NT2/D1 (cell line): ENCODE data around the gene EAF1.
"Not testable (repeated sequence)": the region's sequence is repeated elsewhere in the genome, so short reads cannot be mapped to it uniquely, and the experiment has no call there.

ENCODE experiments used
- DNase-seq: peaks from one replicate; pipeline ENCODE4 v3.0.0-alpha.2; 2011; ENCODE audit warnings: low read depth, low spot score
- H3K27me3 ChIP-seq: 2 replicates; pipeline ENCODE4 v1.6.0; 2011; ENCODE audit warnings: mild to moderate bottlenecking; ENCODE audit not compliant: insufficient read length, insufficient read depth
- H3K36me3 ChIP-seq: 2 replicates; pipeline ENCODE4 v1.6.1; 2011; ENCODE audit warnings: mild to moderate bottlenecking, low read length, mixed read lengths; ENCODE audit not compliant: insufficient read depth, insufficient read length
- H3K4me1 ChIP-seq: 2 replicates; pipeline ENCODE4 v1.5.1; 2011; ENCODE audit not compliant: insufficient read depth, insufficient read length
- H3K4me3 ChIP-seq: 2 replicates; pipeline ENCODE4 v1.5.1; 2011; ENCODE audit warnings: low read depth; ENCODE audit not compliant: insufficient read length
- H3K9ac ChIP-seq: 2 replicates; pipeline ENCODE4 v1.6.0; 2011; ENCODE audit warnings: low read depth; ENCODE audit not compliant: insufficient read length
- H3K9me3 ChIP-seq: 2 replicates; pipeline ENCODE4 v1.5.1; 2011; ENCODE audit warnings: mild to moderate bottlenecking, low read length; ENCODE audit not compliant: insufficient read depth
- SUZ12 ChIP-seq: IDR thresholded peaks from 2 replicates; pipeline ENCODE4 v1.6.1; 2011; ENCODE audit not compliant: insufficient read length, insufficient read depth; ENCODE audit errors: extremely low read depth
- YY1 ChIP-seq: IDR thresholded peaks from 2 replicates; pipeline ENCODE4 v1.6.1; 2011; ENCODE audit not compliant: insufficient read length, insufficient read depth
- ZNF274 ChIP-seq: IDR thresholded peaks from 2 replicates; pipeline ENCODE4 v1.6.1; 2011; ENCODE audit warnings: mild to moderate bottlenecking, low read depth, low read length

EAF1 gene

DNA sequence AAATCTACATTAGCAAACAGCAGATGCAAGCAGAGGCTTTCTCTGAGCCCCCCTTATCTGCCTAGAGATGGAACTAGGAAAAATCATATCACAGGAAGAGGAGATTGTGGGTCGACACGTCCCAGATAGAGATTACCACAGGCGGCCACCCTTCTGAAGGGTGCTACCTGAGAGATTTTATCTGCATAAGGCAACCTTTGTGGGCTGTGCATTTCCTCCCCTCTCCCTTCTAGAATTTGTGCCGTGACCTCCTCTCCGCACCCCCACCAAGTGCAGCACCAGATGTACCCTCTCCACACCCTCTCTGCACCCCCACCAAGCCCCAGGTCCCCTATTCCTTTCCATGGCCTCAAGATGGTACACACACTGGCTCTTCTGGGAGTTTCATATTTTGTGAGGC, 27.4 kb upstream of the EAF1 start:
- no peak for TF ChIP-seq YY1
- no peak for TF ChIP-seq SUZ12
- no peak for TF ChIP-seq ZNF274
- H3K27me3 ChIP-seq: no peaks in the 10 kb centered on the region

DNA sequence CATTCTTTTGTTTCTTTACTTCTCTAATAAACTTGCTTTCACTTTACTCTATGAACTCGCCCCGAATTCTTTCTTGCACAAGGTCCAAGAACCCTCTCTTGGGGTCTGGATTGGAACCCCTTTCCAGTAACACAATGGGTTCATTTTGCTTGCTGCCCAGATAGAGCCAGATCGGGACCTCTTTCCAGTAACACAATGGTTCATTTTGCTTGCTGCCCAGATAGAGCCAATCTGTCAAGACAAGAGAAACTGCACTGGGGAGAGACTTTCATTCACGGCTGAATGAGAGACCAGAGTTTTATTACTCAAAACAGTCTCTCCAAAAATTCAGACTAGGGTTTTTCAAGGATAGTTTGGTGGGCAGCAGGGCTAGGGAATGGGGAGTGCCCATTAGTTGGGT, 25.5 kb upstream of the EAF1 start:
- H3K9ac ChIP-seq: no peak overlapping the region
- H3K9me3 ChIP-seq: peaks cover 18% of the 10 kb centered on the region; the same call in 1 of the 2 replicates
- H3K27me3 ChIP-seq: no peaks in the 10 kb centered on the region
- no peak for DNase-seq
- no peaks in the 10 kb centered on the region for H3K4me1 ChIP-seq
- H3K36me3 ChIP-seq: no peaks in the 10 kb centered on the region
- no peak overlapping the region for H3K4me3 ChIP-seq
- no peak for TF ChIP-seq SUZ12
- no peak for TF ChIP-seq YY1
- TF ChIP-seq ZNF274: no peak

More for the DNA sequence above, 27.4 kb upstream of the EAF1 start:
- DNase-seq: no peak
- no peaks in the 10 kb centered on the region for H3K36me3 ChIP-seq
- peaks cover 23% of the 10 kb centered on the region; the same call in 1 of the 2 replicates for H3K9me3 ChIP-seq
- H3K4me3 ChIP-seq: no peak overlapping the region
- H3K4me1 ChIP-seq: no peaks in the 10 kb centered on the region
- no peak overlapping the region for H3K9ac ChIP-seq

DNA sequence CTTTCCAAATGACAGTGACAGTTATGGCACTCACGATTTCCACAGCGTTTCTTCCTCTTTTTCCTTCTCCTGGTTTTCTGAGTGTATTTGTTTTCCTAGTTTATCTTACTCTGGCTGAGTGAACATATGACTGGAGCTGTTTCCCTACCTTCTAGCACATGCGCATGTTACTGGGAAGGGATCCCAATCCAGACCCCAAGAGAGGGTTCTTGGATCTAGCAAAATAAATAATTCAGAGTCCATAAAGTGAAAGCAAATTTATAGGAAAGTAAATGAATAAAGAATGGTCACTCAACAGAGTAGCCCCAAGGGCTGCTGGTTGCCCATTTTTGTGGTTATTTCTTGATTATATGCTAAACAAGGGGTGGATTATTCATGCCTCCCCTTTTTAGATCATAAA, 23.9 kb upstream of the EAF1 start:
- Histone ChIP-seq H3K36me3 (peaks cover 3% of the 10 kb centered on the region), H3K27me3 (no peaks in the 10 kb centered on the region), H3K9ac (no peak overlapping the region), H3K4me3 (no peak overlapping the region), H3K4me1 (no peaks in the 10 kb centered on the region), H3K9me3 (peaks cover 3% of the 10 kb centered on the region; the same call in 1 of the 2 replicates)
- DNase-seq: no peak
- no peak for TF ChIP-seq YY1
- TF ChIP-seq ZNF274: no peak

DNA sequence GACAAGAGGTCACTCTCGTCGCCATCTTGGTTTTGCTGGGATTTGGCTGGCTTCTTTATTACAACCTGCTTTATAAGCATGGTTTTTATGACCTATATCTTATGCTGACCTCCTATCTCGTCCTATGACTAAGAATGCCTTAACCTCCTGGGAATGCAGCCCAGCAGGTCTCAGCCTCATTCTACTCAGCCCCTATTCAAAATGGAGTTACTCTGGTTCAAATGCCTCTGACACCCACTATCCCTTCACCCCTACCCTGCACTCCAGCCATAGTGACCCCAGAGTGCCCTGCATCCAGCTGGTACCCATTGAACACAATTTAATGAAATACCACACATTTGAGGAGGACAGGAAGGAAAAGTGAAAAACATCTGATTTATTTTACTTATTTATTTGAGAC, 23.4 kb upstream of the EAF1 start:
- H3K4me1 ChIP-seq: no peaks in the 10 kb centered on the region
- DNase-seq: no peak
- no peak overlapping the region for H3K4me3 ChIP-seq
- peaks cover 8% of the 10 kb centered on the region for H3K36me3 ChIP-seq
- no peak overlapping the region for H3K9ac ChIP-seq
- TF ChIP-seq ZNF274: no peak
- no peak for TF ChIP-seq YY1
- TF ChIP-seq SUZ12: no peak
- no peaks in the 10 kb centered on the region for H3K9me3 ChIP-seq
- no peaks in the 10 kb centered on the region for H3K27me3 ChIP-seq

DNA sequence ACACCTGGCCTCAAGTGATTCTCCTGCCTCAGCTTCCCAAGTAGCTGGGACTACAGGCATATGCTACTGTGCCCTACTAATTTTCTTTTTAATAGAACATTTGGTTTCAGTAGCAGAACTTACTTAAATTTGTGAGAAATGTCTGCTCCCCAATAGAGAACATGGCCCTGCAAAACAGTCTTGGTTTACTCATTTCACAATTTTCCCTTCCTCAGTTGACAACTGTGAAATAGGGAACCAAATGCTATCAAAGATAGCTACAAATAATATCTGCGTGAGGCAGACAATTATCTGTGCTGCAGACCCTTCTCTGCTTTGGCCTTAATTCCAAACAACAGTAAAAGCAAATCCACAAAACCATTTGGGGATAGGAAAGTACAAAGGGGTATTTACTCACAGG, 22.6 kb upstream of the EAF1 start:
- no peak for TF ChIP-seq YY1
- no peak for TF ChIP-seq SUZ12
- no peak for TF ChIP-seq ZNF274

DNA sequence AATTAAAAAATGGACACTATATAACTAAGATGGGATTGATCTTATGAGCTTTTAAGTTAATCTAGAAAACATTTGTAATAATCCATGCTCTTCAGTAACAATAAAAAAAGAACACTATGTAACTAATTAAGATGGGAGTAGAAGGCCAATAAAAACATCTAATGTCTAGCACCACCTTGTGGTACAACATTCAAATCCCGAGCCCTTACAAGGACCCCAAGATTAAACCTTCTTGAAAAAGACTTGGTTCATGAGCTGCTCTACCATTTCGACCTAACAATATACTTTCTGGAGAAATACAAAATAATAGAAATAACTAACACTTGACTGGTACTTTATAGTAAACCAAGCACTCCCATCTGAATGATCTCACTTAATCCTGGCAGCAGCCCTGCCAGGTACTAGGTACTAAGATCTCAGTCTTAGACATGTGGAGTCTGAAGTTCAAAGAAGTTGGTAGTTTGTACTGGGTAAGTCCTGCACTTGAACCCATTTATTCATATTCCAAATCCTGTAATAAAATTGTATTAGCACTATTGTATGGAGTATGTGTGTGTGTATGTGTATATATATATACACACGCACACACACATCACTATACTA, 21.8 kb upstream of the EAF1 start:
- Histone ChIP-seq H3K9ac (no peak overlapping the region), H3K27me3 (no peaks in the 10 kb centered on the region), H3K4me1 (no peaks in the 10 kb centered on the region), H3K4me3 (no peak overlapping the region), H3K9me3 (no peaks in the 10 kb centered on the region), H3K36me3 (peaks cover 23% of the 10 kb centered on the region)
- no peak for TF ChIP-seq SUZ12
- no peak for TF ChIP-seq YY1
- no peak for TF ChIP-seq ZNF274
- peak; percentile 54 for DNase-seq

More for the DNA sequence above, 22.6 kb upstream of the EAF1 start:
- Histone ChIP-seq H3K4me1 (no peaks in the 10 kb centered on the region), H3K9me3 (no peaks in the 10 kb centered on the region), H3K27me3 (no peaks in the 10 kb centered on the region), H3K36me3 (peaks cover 15% of the 10 kb centered on the region), H3K4me3 (no peak overlapping the region), H3K9ac (no peak overlapping the region)
- no peak for DNase-seq

DNA sequence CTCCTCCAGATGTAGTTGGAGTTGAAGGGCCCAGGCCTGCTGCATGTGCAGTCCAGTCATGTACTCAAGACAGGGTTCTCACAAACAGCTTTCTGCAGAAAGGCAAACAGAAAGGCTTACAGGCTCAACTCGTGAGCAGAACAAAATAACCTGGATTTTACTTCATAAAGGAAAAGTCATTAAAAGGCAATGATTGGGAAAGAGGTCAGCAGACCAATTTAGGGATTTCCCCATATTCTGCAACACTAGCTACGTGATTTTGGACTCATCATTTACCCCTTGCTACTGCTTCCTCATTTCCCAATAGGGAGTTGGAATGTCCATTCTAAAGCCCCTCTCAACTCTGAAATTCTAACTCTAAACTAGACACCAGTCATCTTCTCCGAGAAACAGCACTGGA, 18.2 kb upstream of the EAF1 start:
- no peak for DNase-seq
- H3K36me3 ChIP-seq: peaks cover 51% of the 10 kb centered on the region
- no peaks in the 10 kb centered on the region for H3K9me3 ChIP-seq
- H3K27me3 ChIP-seq: no peaks in the 10 kb centered on the region
- no peak overlapping the region for H3K9ac ChIP-seq
- no peak overlapping the region for H3K4me3 ChIP-seq
- H3K4me1 ChIP-seq: no peaks in the 10 kb centered on the region
- TF ChIP-seq SUZ12: no peak

DNA sequence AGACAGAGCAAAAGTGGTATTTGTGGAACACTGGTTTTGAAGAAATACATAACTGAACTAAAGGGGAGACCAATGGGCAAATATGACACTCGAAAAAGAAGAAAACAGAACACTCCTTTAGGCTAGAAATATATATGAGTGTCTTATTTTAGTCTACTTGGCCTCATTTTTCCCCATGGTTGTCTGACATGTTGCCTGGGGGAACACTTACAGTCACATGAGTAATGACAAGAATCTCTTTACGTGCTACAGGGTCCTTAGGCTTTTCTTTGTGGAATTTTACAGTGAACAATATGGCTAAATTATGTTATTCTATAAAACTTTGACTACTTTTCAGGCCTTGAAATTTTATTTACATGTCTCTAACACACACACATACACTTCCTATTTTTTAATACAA, 17.6 kb upstream of the EAF1 start:
- no peaks in the 10 kb centered on the region for H3K4me1 ChIP-seq
- DNase-seq: no peak
- peaks cover 57% of the 10 kb centered on the region for H3K36me3 ChIP-seq
- no peak overlapping the region for H3K4me3 ChIP-seq
- H3K9me3 ChIP-seq: no peaks in the 10 kb centered on the region
- no peaks in the 10 kb centered on the region for H3K27me3 ChIP-seq
- no peak for TF ChIP-seq SUZ12
- no peak for TF ChIP-seq ZNF274
- no peak for TF ChIP-seq YY1
- no peak overlapping the region for H3K9ac ChIP-seq

DNA sequence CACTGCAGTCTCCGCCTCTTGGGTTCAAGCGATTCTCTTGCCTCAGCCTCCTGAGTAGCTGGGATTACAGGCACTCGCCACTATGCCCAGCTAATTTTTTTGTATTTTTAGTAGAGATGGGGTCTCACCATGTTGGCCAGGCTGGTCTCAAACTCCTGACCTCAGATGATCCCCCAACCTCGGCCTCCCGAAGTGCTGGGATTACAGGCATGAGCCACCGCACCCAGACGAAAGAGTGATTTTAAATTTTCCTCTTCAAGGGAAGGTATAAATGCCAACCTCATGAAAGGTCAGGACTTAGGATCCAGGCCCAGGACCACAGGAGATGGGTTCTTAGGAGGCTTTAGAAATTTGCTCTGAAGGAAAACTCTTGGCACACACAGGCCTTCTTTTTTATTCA, 16.4 kb upstream of the EAF1 start:
- H3K36me3 ChIP-seq: peaks cover 68% of the 10 kb centered on the region
- not testable (repeated sequence) for H3K9me3 ChIP-seq, H3K4me1 ChIP-seq, DNase-seq, H3K9ac ChIP-seq, H3K4me3 ChIP-seq, H3K27me3 ChIP-seq
